CD14-positive monocyte (primary cell): Measurements from ENCODE around the gene WHAMM. TPM values are rescaled to one million over a fixed set of nuclear protein-coding genes. Genes with fewer than 3 reads are reported as not detected.

Experiments
- DNase-seq, 3 donors: peaks; one replicate each; pipeline ENCODE4 v3.0.0-alpha.2; 2011 to 2022
- H2AFZ ChIP-seq: 2 replicates; pipeline ENCODE4 v1.6.0; 2012; ENCODE audit warnings: mild to moderate bottlenecking, low read depth, low read length, inconsistent platforms; ENCODE audit not compliant: insufficient read depth, poor library complexity, severe bottlenecking
- H3K27ac ChIP-seq, 2 donors: 1 replicate in 1 of 2; 2 replicates in 1 of 2; pipeline ENCODE4 v1.5.1; 2012 to 2013; ENCODE audit warnings: low read length in 2 of 2, control low read depth in 1 of 2, inconsistent platforms in 1 of 2, low read depth in 1 of 2, mild to moderate bottlenecking in 1 of 2
- H3K27me3 ChIP-seq, 2 donors: one replicate each; pipeline versions ENCODE4 v1.6.0 to v1.6.1; 2011 to 2013; ENCODE audit warnings: low read length in 2 of 2; ENCODE audit not compliant: control insufficient read depth in 2 of 2, insufficient read depth in 2 of 2
- H3K36me3 ChIP-seq, 2 donors: replicated peaks in 1 of 2; 1 replicate in 1 of 2; 2 replicates in 1 of 2; pipeline versions ENCODE4 v1.5.1 to v1.6.1; 2012 to 2013; ENCODE audit warnings: low read length in 2 of 2, control low read depth in 1 of 2, inconsistent platforms in 1 of 2, mild to moderate bottlenecking in 1 of 2; ENCODE audit not compliant: insufficient read depth in 2 of 2, control insufficient read depth in 1 of 2
- H3K4me1 ChIP-seq, 2 donors: 1 replicate in 1 of 2; 2 replicates in 1 of 2; pipeline versions ENCODE4 v1.5.1 to v1.6.1; 2012 to 2013; ENCODE audit warnings: low read length in 2 of 2, control low read depth in 1 of 2, inconsistent platforms in 1 of 2, mild to moderate bottlenecking in 1 of 2, moderate library complexity in 1 of 2; ENCODE audit not compliant: insufficient read depth in 2 of 2, control insufficient read depth in 1 of 2
- H3K4me2 ChIP-seq: replicated peaks from 2 replicates; pipeline ENCODE3; 2012; ENCODE audit warnings: low read length, moderate library complexity, mild to moderate bottlenecking; ENCODE audit not compliant: poor library complexity, severe bottlenecking; ENCODE audit errors: extremely low read depth
- H3K4me3 ChIP-seq, 3 experiments: fragments of 200-600 bp in 1 of 3; sonication (generic) in 1 of 3; replicated peaks in 1 of 3; 1 replicate in 2 of 3; 2 replicates in 1 of 3; pipeline ENCODE4 v1.5.1; 2011 to 2013; ENCODE audit warnings: low read length in 3 of 3, mild to moderate bottlenecking in 3 of 3, control low read depth in 2 of 3, low read depth in 2 of 3, inconsistent platforms in 1 of 3, moderate library complexity in 1 of 3
- H3K79me2 ChIP-seq: 2 replicates; pipeline ENCODE4 v1.6.0; 2012; ENCODE audit warnings: mild to moderate bottlenecking, control low read depth, inconsistent platforms, low read length, moderate library complexity; ENCODE audit not compliant: insufficient read depth
- H3K9ac ChIP-seq: 2 replicates; pipeline ENCODE4 v1.6.0; 2017; ENCODE audit warnings: low read length, mild to moderate bottlenecking; ENCODE audit not compliant: insufficient read depth, poor library complexity, severe bottlenecking
- H3K9me3 ChIP-seq, 2 donors: replicated peaks in 1 of 2; 1 replicate in 1 of 2; 2 replicates in 1 of 2; pipeline versions ENCODE4 v1.5.1 to v1.6.1; 2012 to 2013; ENCODE audit warnings: low read length in 2 of 2, control low read depth in 1 of 2; ENCODE audit not compliant: control insufficient read depth in 1 of 2, insufficient read depth in 1 of 2
- H4K20me1 ChIP-seq: 2 replicates; pipeline ENCODE4 v1.6.0; 2012; ENCODE audit warnings: mild to moderate bottlenecking, low read length, control low read depth, moderate library complexity; ENCODE audit not compliant: insufficient read depth
- H3K27ac Mint-ChIP-seq, 7 donors: one replicate each; pipeline ENCODE4 v1.8.0; 2020; ENCODE audit warnings: mild to moderate bottlenecking in 7 of 7, mixed read lengths in 7 of 7, moderate library complexity in 6 of 7, inconsistent platforms in 2 of 7
- H3K27me3 Mint-ChIP-seq, 3 donors: one replicate each; pipeline ENCODE4 v1.8.0; 2021 to 2022; ENCODE audit warnings: low read depth in 3 of 3, mild to moderate bottlenecking in 3 of 3, mixed read lengths in 3 of 3, moderate library complexity in 3 of 3, inconsistent platforms in 1 of 3
- H3K36me3 Mint-ChIP-seq, 2 donors: one replicate each; pipeline ENCODE4 v1.8.0; 2020; ENCODE audit warnings: mixed read lengths in 2 of 2, inconsistent platforms in 1 of 2, mild to moderate bottlenecking in 1 of 2
- H3K4me1 Mint-ChIP-seq: one replicate; pipeline ENCODE4 v1.8.0; 2020; ENCODE audit warnings: mild to moderate bottlenecking, mixed read lengths
- H3K4me3 Mint-ChIP-seq, 2 donors: one replicate each; pipeline ENCODE4 v1.8.0; 2020; ENCODE audit warnings: mild to moderate bottlenecking in 2 of 2, mixed read lengths in 2 of 2, moderate library complexity in 1 of 2
- H3K9me3 Mint-ChIP-seq, 7 donors: one replicate each; pipeline ENCODE4 v1.8.0; 2020 to 2022; ENCODE audit warnings: mixed read lengths in 7 of 7, mild to moderate bottlenecking in 6 of 7, moderate library complexity in 6 of 7, inconsistent platforms in 2 of 7
- CTCF ChIP-seq: fragments of 200-600 bp; IDR thresholded peaks from one replicate; pipeline ENCODE4 v1.8.0; 2022; ENCODE audit warnings: antibody characterized with exemption, mild to moderate bottlenecking
- WGBS: methylation state at CpG from one replicate; pipeline ENCODE4 v1.1.5; 2013; ENCODE audit warnings: missing lambda C conversion rate; ENCODE audit not compliant: insufficient coverage; 5-methylcytosine and 5-hydroxymethylcytosine counted together
- intact Hi-C, 2 donors: fragments of 100-400 bp; cut with micrococcal nuclease; formaldehyde crosslinking; loops; one replicate each; pipeline versions ENCODE4 v1.15.0 to v1.15.1; 2023
- polyA plus RNA-seq, 3 donors: library from polyadenylated mRNA; depleted of rRNA in 1 of 3; unstranded in 2 of 3; stranded (reverse) in 1 of 3; fragments of 300-500 nt in 2 of 3; fragments of >200 nt in 1 of 3; fragmentation: Illumina TruSeq in 2 of 3; gene quantifications; 1 replicate in 2 of 3; 2 replicates in 1 of 3; pipeline ENCODE4 v1.2.3, GENCODE V29; 2012 to 2021

The WHAMM gene
- polyA plus RNA-seq, 3 donors: 0.69 to 7.8 (median 0.92) TPM

- H3K4me1 ChIP-seq: peaks cover 0 to 5% of the 10 kb centered on the region in 2 donors
- Mint-ChIP-seq H3K27ac (no peak overlapping the region), H3K9me3 (peaks cover 0 to 2% (median 0%) of the 10 kb centered on the region in 7 donors), H3K4me3 (no peak overlapping the region), H3K4me1 (peaks cover 2% of the 10 kb centered on the region), H3K36me3 (no peaks in the 10 kb centered on the region), H3K27me3 (peaks cover 0 to 2% (median 1%) of the 10 kb centered on the region in 3 donors)
- H2AFZ ChIP-seq: no peak overlapping the region
- no peaks in the 10 kb centered on the region for H3K79me2 ChIP-seq
- no peak for DNase-seq
- intact Hi-C loops: no loop called here
- 100% methylated on average over 1 of the region's 3 CpGs for WGBS
- H3K4me2 ChIP-seq: no peak overlapping the region
- no peaks in the 10 kb centered on the region for H3K9me3 ChIP-seq
- no peak for TF ChIP-seq CTCF
- no peaks in the 10 kb centered on the region for H3K27me3 ChIP-seq
- no peak overlapping the region for H3K9ac ChIP-seq
- H4K20me1 ChIP-seq: no peaks in the 10 kb centered on the region
- no peak overlapping the region for H3K4me3 ChIP-seq
- no peaks in the 10 kb centered on the region for H3K36me3 ChIP-seq
- H3K27ac ChIP-seq: no peak overlapping the region
These were observed 30.7 kb upstream of the WHAMM start for GRCh38 chr15:82778755-82779154.

GRCh38 chr15:82781349-82781748, 28.1 kb upstream of the WHAMM start:
- H3K4me3 Mint-ChIP-seq: no peak overlapping the region
- no peak overlapping the region for H3K27ac Mint-ChIP-seq
- H3K9me3 Mint-ChIP-seq: peaks cover 0 to 3% (median 0%) of the 10 kb centered on the region in 7 donors
- no peaks in the 10 kb centered on the region for H3K79me2 ChIP-seq
- H3K9ac ChIP-seq: no peak overlapping the region
- WGBS: 100% methylated on average over 1 of the region's 4 CpGs
- H3K27ac ChIP-seq: no peak overlapping the region
- DNase-seq: no peak
- no peaks in the 10 kb centered on the region for H3K4me1 Mint-ChIP-seq
- no peak overlapping the region for H2AFZ ChIP-seq
- no peaks in the 10 kb centered on the region for H3K27me3 ChIP-seq
- TF ChIP-seq CTCF: no peak
- peaks cover 1 to 2% (median 1%) of the 10 kb centered on the region in 3 donors for H3K27me3 Mint-ChIP-seq
- H3K36me3 Mint-ChIP-seq: no peaks in the 10 kb centered on the region
- no peaks in the 10 kb centered on the region for H4K20me1 ChIP-seq
- H3K4me2 ChIP-seq: no peak overlapping the region
- H3K4me1 ChIP-seq: no peaks in the 10 kb centered on the region
- no peaks in the 10 kb centered on the region for H3K36me3 ChIP-seq
- H3K9me3 ChIP-seq: no peaks in the 10 kb centered on the region
- no peak overlapping the region for H3K4me3 ChIP-seq
- intact Hi-C loops: no loop called here
